D721Med (cell line): ENCODE measurements around the gene PTPRA.

Experiments used
- DNase-seq: peaks from one replicate; pipeline ENCODE4 v3.0.0; 2011; ENCODE audit warnings: low spot score; ENCODE audit not compliant: insufficient read length
- FAIRE-seq: peaks from 2 replicates; lab custom pipeline; 2011; peaks lifted over from hg19 to GRCh38; lab: Jason Lieb, UNC
- CTCF ChIP-seq: IDR thresholded peaks from 2 replicates; pipeline ENCODE4 v1.5.1; 2012; ENCODE audit warnings: mild to moderate bottlenecking, control low read depth; ENCODE audit not compliant: insufficient read depth; ENCODE audit errors: missing control alignments

Gene PTPRA

DNA sequence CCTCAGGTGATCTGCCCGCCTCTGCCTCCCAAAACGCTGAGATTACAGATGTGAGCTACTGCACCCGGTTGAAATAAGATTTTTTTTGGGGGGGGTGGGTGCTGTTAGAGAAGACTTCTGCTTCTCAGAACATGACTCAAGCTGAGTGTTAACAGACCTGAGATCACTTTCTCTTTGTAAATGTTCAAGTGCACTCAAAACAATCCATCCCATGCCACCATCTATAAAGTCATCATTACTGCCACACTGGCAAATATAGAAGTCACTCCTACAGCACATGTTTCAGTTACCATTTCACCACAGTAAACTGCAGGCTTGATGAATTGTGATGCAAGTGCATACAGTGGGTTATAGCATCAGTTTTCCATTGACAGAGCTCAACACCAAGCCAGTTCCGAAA lies 23.8 kb upstream of the PTPRA start:
- FAIRE-seq: no peak
- no peak for DNase-seq
- TF ChIP-seq CTCF: no peak

GRCh38 chr20:2851086-2851485 lies 22.2 kb upstream of the PTPRA start:
- no peak for DNase-seq
- no peak for FAIRE-seq
- no peak for TF ChIP-seq CTCF

DNA sequence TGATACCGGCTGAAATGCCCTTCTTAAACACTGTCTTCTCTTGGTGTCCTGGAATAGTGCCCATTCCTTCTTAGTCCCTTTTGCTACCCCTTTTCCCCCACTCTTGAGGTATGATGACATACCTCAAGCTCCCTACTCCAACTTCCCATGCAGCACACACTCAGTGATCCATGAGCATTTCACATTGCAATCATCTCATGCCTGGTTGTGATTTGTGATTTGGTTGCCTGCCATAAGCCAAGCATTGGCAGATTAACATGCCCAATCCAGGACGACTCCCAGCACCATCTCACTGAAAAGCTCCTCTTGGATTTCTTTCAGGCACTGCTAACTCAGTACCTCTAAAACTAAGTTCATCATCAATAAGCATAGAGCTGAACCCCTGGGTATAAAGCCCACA lies 14.7 kb upstream of the PTPRA start:
- no peak for DNase-seq
- no peak for FAIRE-seq
- no peak for TF ChIP-seq CTCF

DNA sequence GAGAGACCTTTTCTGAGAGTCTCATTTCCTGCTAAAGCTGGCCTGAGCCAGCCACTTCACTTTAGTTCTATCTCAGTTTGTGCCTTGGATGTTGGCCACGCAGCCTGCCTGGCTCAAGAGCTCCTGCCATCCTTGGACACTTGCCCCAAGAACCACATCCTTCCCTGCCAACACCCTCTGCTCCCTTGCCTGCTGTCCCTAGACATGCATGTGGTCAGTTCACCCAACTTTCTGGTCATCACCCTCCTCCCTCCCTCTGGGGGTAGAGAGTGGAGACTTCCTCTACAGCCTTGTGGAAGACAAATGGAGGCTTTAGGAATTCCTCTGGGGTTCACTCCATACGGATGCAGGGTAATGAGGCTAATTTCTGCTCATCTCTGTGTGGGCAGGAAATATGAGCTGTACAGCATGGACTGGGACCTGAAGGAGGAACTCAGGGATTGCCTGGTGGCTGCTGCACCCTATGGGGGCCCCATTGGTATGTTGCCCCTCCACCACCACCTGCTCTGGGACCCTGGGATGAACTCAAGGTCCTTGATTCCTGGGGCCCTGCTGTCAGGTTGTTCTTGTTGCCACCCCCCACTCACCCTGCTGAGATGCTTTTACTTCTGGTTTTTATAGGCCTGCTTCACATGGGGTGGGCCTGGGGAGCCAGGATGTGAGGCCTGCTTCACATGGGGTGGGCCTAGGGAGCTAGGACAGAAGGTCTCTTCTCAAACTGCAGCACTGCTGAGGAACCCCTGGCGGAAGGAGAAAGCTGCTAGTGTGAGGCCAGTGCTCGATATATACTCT lies 13.8 kb upstream of the PTPRA start:
- FAIRE-seq: no peak
- DNase-seq: no peak
- no peak for TF ChIP-seq CTCF

GRCh38 chr20:2864626-2865025 lies 8.7 kb upstream of the PTPRA start:
- FAIRE-seq (no peak), DNase-seq (no peak)
- no peak for TF ChIP-seq CTCF

DNA sequence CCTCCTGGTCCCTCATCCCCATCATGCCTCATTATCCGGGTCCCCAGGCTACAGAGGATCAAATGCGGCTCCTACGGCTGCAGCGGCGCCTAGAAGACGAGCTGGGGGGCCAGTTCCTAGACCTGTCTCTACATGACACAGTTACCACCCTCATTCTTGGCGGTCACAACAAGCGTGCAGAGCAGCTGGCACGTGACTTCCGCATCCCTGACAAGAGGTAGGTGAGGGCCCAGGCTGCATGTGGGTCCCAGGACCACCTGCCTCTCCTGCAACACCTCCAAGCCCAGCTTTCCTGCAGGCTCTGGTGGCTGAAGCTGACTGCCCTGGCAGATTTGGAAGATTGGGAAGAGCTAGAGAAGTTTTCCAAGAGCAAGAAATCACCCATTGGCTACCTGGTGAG lies 8.2 kb upstream of the PTPRA start:
- no peak for DNase-seq
- no peak for FAIRE-seq
- no peak for TF ChIP-seq CTCF

- no peak for FAIRE-seq
- TF ChIP-seq CTCF: no peak
Measured at GRCh38 chr20:2865630-2866029, 7.7 kb upstream of the PTPRA start.

More at GRCh38 chr20:2865630-2866029, 7.7 kb upstream of the PTPRA start:
- no peak for DNase-seq
